ENCODE data around the gene FARP1. TPM values are rescaled to one million over a fixed set of nuclear protein-coding genes. Genes with fewer than 3 reads are reported as not detected.

Gene FARP1
- total RNA-seq, 1 donor from 2014 or later, result 128 TPM

GRCh38 chr13:98429081-98429480 lies 286.2 kb downstream of the FARP1 start:
- H3K27ac Mint-ChIP-seq (ENCODE audit: unreplicated experiment), result peak overlapping the region; percentile 50
- TF ChIP-seq CTCF (IDR thresholded peaks at IDR 0.05; ENCODE audit: insufficient read depth, low read depth, low read length) (no peak), EZH2 (IDR thresholded peaks at IDR 0.05; ENCODE audit: insufficient read depth, low read length) (no peak)
- no peaks in the 10 kb centered on the region for H3K27me3 ChIP-seq (ENCODE audit: insufficient read depth, low read length)
- H4K20me1 ChIP-seq (ENCODE audit: insufficient read depth, low read length), result peaks cover 16% of the 10 kb centered on the region
- DNase-seq (ENCODE audit: low read depth) (no peak), FAIRE-seq (no peak)
- no peaks in the 10 kb centered on the region for H3K79me2 ChIP-seq (ENCODE audit: insufficient read depth, low read length)
- peaks cover 8% of the 10 kb centered on the region for H3K4me1 ChIP-seq (ENCODE audit: insufficient read depth, low read length)
- H3K27me3 Mint-ChIP-seq (ENCODE audit: low read depth, unreplicated experiment), result no peaks in the 10 kb centered on the region
- H3K9me3 ChIP-seq (ENCODE audit: insufficient read depth, low read depth, low read length), result no peaks in the 10 kb centered on the region
- no peaks in the 10 kb centered on the region for H3K9me3 Mint-ChIP-seq (ENCODE audit: unreplicated experiment)
- no peak overlapping the region for H3K4me3 Mint-ChIP-seq (ENCODE audit: unreplicated experiment)
- no peak overlapping the region for H3K4me3 ChIP-seq (ENCODE audit: insufficient read depth, low read depth, low read length)
- H3K27ac ChIP-seq (ENCODE audit: low read depth, low read length), result no peak overlapping the region
- H3K4me2 ChIP-seq (ENCODE audit: low read length), result no peak overlapping the region
- H2AFZ ChIP-seq (ENCODE audit: low read depth, low read length), result no peak overlapping the region
- H3K36me3 Mint-ChIP-seq (ENCODE audit: low read depth, unreplicated experiment), result peaks cover 50% of the 10 kb centered on the region
- H3K4me1 Mint-ChIP-seq (ENCODE audit: low read depth, unreplicated experiment), result peaks cover 17% of the 10 kb centered on the region
- peaks cover 20% of the 10 kb centered on the region for H3K36me3 ChIP-seq (ENCODE audit: insufficient read depth, low read length)
- no peak overlapping the region for H3K9ac ChIP-seq (ENCODE audit: low read length)

GRCh38 chr13:98429531-98429930 lies 286.6 kb downstream of the FARP1 start:
- FAIRE-seq (no peak), DNase-seq (ENCODE audit: low read depth) (no peak)
- Mint-ChIP-seq H3K9me3 (ENCODE audit: unreplicated experiment) (no peaks in the 10 kb centered on the region), H3K4me1 (ENCODE audit: low read depth, unreplicated experiment) (peaks cover 17% of the 10 kb centered on the region), H3K36me3 (ENCODE audit: low read depth, unreplicated experiment) (peaks cover 49% of the 10 kb centered on the region), H3K27ac (ENCODE audit: unreplicated experiment) (no peak overlapping the region), H3K4me3 (ENCODE audit: unreplicated experiment) (no peak overlapping the region), H3K27me3 (ENCODE audit: low read depth, unreplicated experiment) (no peaks in the 10 kb centered on the region)
- Histone ChIP-seq H3K4me1 (ENCODE audit: insufficient read depth, low read length) (peaks cover 8% of the 10 kb centered on the region), H3K36me3 (ENCODE audit: insufficient read depth, low read length) (peaks cover 20% of the 10 kb centered on the region), H3K27ac (ENCODE audit: low read depth, low read length) (no peak overlapping the region), H3K27me3 (ENCODE audit: insufficient read depth, low read length) (no peaks in the 10 kb centered on the region), H2AFZ (ENCODE audit: low read depth, low read length) (no peak overlapping the region), H3K4me3 (ENCODE audit: insufficient read depth, low read depth, low read length) (no peak overlapping the region), H3K9me3 (ENCODE audit: insufficient read depth, low read depth, low read length) (no peaks in the 10 kb centered on the region), H3K79me2 (ENCODE audit: insufficient read depth, low read length) (no peaks in the 10 kb centered on the region), H3K9ac (ENCODE audit: low read length) (no peak overlapping the region), H4K20me1 (ENCODE audit: insufficient read depth, low read length) (peaks cover 16% of the 10 kb centered on the region), H3K4me2 (ENCODE audit: low read length) (no peak overlapping the region)
- no peak for TF ChIP-seq CTCF (IDR thresholded peaks at IDR 0.05; ENCODE audit: insufficient read depth, low read depth, low read length)
- no peak for TF ChIP-seq EZH2 (IDR thresholded peaks at IDR 0.05; ENCODE audit: insufficient read depth, low read length)

- peak overlapping the region; percentile 77 for H3K27ac Mint-ChIP-seq (ENCODE audit: unreplicated experiment)
- peaks cover 17% of the 10 kb centered on the region for H3K4me1 Mint-ChIP-seq (ENCODE audit: low read depth, unreplicated experiment)
- no peak overlapping the region for H3K4me3 ChIP-seq (ENCODE audit: insufficient read depth, low read depth, low read length)
- peaks cover 14% of the 10 kb centered on the region for H3K36me3 ChIP-seq (ENCODE audit: insufficient read depth, low read length)
- H3K27ac ChIP-seq (ENCODE audit: low read depth, low read length), result no peak overlapping the region
- H3K9me3 ChIP-seq (ENCODE audit: insufficient read depth, low read depth, low read length), result no peaks in the 10 kb centered on the region
- H3K27me3 Mint-ChIP-seq (ENCODE audit: low read depth, unreplicated experiment), result no peaks in the 10 kb centered on the region
- peaks cover 8% of the 10 kb centered on the region for H3K4me1 ChIP-seq (ENCODE audit: insufficient read depth, low read length)
- TF ChIP-seq EZH2 (IDR thresholded peaks at IDR 0.05; ENCODE audit: insufficient read depth, low read length) (no peak), CTCF (IDR thresholded peaks at IDR 0.05; ENCODE audit: insufficient read depth, low read depth, low read length) (no peak)
- DNase-seq (ENCODE audit: low read depth) (peak; percentile 33), FAIRE-seq (no peak)
- H3K79me2 ChIP-seq (ENCODE audit: insufficient read depth, low read length), result no peaks in the 10 kb centered on the region
- no peak overlapping the region for H3K4me2 ChIP-seq (ENCODE audit: low read length)
- peaks cover 47% of the 10 kb centered on the region for H3K36me3 Mint-ChIP-seq (ENCODE audit: low read depth, unreplicated experiment)
- no peak overlapping the region for H2AFZ ChIP-seq (ENCODE audit: low read depth, low read length)
- no peaks in the 10 kb centered on the region for H3K27me3 ChIP-seq (ENCODE audit: insufficient read depth, low read length)
- H3K9ac ChIP-seq (ENCODE audit: low read length), result no peak overlapping the region
- peak overlapping the region; percentile 54 for H3K4me3 Mint-ChIP-seq (ENCODE audit: unreplicated experiment)
- no peaks in the 10 kb centered on the region for H3K9me3 Mint-ChIP-seq (ENCODE audit: unreplicated experiment)
- peaks cover 16% of the 10 kb centered on the region for H4K20me1 ChIP-seq (ENCODE audit: insufficient read depth, low read length)
Observed at GRCh38 chr13:98429977-98430736, 287.3 kb downstream of the FARP1 start.

Data from astrocyte (in vitro differentiated cells and primary cell).